PC-3 (cell line): Measurements from ENCODE around the gene SLCO3A1.

ENCODE experiments used
- EZH2 ChIP-seq: fragments of 300-600 bp; sonication (generic); IDR thresholded peaks from one replicate; pipeline ENCODE4 v1.6.1; 2017; ENCODE audit warnings: antibody characterized with exemption, mild to moderate bottlenecking, low read length; ENCODE audit not compliant: unreplicated experiment
- EZH2phosphoT487 ChIP-seq: fragments of 300-600 bp; sonication (generic); IDR thresholded peaks from 2 replicates; pipeline ENCODE4 v1.6.1; 2018; ENCODE audit warnings: mild to moderate bottlenecking, antibody characterized with exemption, low read length, borderline replicate concordance

DNA sequence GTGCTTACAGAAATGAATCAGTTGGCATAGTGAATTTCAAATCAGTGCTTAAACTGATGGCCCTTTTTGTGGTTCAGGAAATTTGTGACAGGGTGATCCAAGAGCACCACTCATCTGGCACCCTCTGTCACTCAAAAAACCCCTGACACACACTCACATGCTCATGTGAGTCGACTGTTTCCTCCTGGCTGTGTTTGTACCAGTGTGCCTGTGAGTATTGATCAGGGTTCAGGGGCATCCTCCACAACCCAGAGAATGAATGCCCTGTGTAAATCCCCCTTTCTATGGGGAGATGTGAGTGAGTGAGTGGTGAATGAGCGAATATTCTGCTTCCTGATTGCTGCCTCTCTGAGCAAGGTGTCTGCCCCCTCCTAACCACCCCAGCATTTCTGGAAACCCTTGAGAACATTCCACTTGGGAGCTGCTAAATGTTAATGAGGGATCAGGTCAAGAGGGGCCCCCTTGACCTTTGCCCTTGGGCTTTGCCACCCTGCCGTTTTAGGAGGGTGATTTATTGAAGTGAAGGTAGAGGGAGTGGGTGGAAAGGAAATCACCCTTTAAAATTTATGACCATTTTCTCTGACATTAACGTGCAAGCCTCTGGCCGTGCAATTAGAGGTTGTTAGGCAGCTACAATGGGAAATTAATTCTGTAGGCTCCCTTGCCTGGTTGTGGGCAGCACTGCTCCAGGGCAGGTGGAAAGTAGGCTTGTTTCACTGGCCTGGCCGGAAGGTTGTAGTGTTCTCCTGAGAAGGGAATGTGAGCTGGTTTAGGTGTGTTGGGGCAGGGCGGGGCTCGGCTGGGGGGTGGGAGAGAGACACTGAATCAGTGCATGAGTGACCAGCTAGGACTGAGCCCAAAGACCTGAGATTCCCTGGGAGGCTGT lies 87.2 kb downstream of the SLCO3A1 start:
- TF ChIP-seq EZH2phosphoT487: no peak
- TF ChIP-seq EZH2: no peak
